ENCODE data around the gene GLG1. TPM values are rescaled to one million over a fixed set of nuclear protein-coding genes. Genes with fewer than 3 reads are reported as not detected.

Gene GLG1
- total and polyA plus RNA-seq, 8 donors: 116 to 147 (median 135) TPM

DNA sequence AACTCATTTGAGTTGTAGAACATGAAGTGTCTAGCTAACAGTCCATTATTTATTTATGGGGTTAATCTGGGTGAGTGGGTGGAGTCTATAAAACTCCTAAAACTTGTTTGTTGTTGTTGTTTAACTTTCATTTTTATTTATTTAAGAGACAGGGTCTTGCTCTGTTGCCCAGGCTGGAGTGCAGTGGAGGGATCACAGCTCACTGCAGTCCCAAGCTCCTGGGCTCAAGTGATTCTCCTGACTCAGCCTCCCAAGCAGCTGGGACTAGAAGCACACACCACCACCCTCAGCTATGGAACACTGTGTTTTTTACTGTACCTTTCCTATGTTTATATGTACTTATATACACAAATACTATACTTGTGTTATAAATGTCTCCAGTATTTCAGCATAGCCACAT is 107.8 kb downstream of the GLG1 start:
- no peaks in the 10 kb centered on the region for H3K27me3 ChIP-seq
- no peak for DNase-seq
- H3K4me1 ChIP-seq: no peaks in the 10 kb centered on the region
- H3K36me3 ChIP-seq: peaks cover 0 to 47% of the 10 kb centered on the region in 2 donors
- intact Hi-C loops (cut with DNase I): no loop called here
- TF ChIP-seq, protein P1, sequence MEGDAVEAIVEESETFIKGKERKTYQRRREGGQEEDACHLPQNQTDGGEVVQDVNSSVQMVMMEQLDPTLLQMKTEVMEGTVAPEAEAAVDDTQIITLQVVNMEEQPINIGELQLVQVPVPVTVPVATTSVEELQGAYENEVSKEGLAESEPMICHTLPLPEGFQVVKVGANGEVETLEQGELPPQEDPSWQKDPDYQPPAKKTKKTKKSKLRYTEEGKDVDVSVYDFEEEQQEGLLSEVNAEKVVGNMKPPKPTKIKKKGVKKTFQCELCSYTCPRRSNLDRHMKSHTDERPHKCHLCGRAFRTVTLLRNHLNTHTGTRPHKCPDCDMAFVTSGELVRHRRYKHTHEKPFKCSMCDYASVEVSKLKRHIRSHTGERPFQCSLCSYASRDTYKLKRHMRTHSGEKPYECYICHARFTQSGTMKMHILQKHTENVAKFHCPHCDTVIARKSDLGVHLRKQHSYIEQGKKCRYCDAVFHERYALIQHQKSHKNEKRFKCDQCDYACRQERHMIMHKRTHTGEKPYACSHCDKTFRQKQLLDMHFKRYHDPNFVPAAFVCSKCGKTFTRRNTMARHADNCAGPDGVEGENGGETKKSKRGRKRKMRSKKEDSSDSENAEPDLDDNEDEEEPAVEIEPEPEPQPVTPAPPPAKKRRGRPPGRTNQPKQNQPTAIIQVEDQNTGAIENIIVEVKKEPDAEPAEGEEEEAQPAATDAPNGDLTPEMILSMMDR (IDR thresholded peaks at IDR 0.05): no peak
- H3K4me3 ChIP-seq: no peak overlapping the region
- no peak overlapping the region for H3K27ac ChIP-seq
- ATAC-seq: no peak
- no peaks in the 10 kb centered on the region for H3K9me3 ChIP-seq

DNA sequence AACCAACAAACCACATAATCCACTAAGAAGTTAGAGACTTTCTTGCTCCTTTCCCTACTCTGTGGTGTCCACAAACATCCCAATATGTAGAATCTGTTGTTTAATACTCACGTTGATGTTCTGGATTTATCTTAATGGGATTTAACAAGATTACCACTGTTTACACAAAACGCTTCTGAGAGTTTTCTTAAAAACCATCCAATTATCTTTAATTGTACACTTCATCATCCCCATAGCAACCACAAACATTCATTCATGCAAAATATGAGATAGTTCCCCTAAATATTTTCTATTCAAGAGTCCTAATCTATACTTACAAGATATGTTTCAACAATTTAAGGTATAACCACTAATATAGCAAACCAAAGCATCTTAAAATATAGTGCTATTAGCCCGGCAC is 109.2 kb downstream of the GLG1 start:
- intact Hi-C loops (cut with DNase I): no loop called here
- Histone ChIP-seq H3K27ac (no peak overlapping the region), H3K27me3 (no peaks in the 10 kb centered on the region), H3K36me3 (peaks cover 0 to 48% of the 10 kb centered on the region in 2 donors), H3K4me3 (no peak overlapping the region), H3K9me3 (no peaks in the 10 kb centered on the region), H3K4me1 (no peaks in the 10 kb centered on the region)
- TF ChIP-seq, protein P1 (IDR thresholded peaks at IDR 0.05): no peak
- ATAC-seq (no peak), DNase-seq (no peak)

DNA sequence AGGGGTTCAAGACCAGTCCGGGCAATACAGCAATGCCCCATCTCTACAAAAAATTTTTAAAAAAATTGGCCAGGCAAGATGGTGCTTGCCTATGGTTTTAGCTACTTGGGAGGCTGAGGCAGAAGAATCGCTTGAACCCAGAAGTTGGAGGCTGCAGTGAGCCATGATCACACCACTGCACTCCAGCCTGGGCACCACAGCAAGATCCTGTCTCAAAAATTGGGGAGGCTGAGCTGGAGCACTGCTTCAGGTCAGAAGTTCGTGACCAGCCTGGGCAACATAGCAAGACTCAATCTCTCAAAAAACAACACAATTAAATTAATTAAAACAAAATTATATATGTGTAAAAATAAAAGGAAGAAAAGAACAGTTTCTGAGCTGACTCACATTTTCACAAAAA is 110.9 kb downstream of the GLG1 start:
- no peaks in the 10 kb centered on the region for H3K4me1 ChIP-seq
- H3K36me3 ChIP-seq: peaks cover 0 to 51% of the 10 kb centered on the region in 2 donors
- DNase-seq: no peak
- H3K9me3 ChIP-seq: no peaks in the 10 kb centered on the region
- H3K27ac ChIP-seq: no peak overlapping the region
- no peaks in the 10 kb centered on the region for H3K27me3 ChIP-seq
- no peak overlapping the region for H3K4me3 ChIP-seq
- ATAC-seq: no peak
- TF ChIP-seq, protein P1 (IDR thresholded peaks at IDR 0.05): no peak
- intact Hi-C loops (cut with DNase I): no loop called here

DNA sequence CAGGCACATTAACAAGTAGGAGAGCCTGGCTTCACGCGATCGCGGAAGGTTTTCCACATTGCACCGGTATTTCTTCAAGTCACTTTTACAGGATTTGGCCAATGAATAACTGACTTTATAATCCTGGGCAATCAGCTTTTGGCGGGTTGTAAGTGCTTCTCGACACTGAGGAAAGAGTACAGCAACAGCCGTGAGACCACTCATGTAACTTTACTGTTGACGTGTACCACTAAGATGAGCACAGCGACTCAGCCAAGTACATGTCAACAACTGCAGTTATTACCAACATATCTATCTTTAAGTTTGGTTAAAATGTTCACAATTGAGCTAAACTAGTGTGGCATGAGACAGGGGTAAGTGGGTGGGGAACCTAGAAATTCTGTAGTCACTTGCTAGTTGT is 113.9 kb downstream of the GLG1 start:
- intact Hi-C loops (cut with DNase I): no loop called here

DNA sequence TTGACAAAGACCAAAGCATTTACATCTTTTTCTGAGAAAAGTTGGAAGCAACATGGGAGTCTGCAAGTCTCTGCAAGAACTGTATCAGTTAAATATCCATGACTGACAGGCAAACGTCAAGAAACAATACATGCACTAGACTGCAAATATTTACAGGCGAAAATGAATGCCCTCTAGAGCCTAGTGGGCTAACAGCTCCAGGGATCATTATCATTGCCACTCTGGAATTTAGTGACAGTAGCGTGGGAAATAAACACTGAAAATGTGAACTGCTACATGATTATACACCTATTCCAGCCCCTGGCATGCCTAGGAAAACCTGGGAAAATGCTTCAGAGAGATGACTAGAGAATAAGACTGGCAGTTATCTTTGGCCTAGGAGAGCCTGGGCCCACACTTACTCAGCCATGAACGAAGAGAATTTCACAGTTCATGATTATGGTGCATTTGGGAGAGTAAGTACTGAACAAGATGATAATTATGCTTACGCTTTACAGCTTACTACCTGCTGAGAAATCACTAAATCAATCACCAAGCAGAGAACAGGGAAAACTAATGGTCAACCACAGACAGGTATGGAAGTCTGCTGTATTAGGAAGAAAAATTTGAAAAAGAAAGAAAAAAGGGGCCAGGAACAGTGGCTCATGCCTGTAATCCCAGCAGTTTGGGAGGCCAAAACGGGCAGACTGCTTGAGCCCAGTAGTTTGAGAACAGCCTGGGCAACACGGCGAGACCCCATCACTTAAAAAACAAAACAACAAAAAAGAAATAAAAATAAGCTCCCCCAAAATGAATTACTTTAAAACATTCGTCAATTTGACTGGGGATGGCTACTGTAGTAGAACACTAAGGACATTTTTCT is 119.0 kb downstream of the GLG1 start:
- Histone ChIP-seq H3K27ac (no peak overlapping the region), H3K27me3 (no peaks in the 10 kb centered on the region), H3K36me3 (peaks cover 0 to 82% of the 10 kb centered on the region in 2 donors), H3K9me3 (no peaks in the 10 kb centered on the region), H3K4me1 (no peaks in the 10 kb centered on the region), H3K4me3 (no peak overlapping the region)
- TF ChIP-seq, protein P1 (IDR thresholded peaks at IDR 0.05): no peak
- DNase-seq: no peak
- intact Hi-C loops (cut with DNase I): no loop called here
- no peak for ATAC-seq

More for the DNA sequence above, 113.9 kb downstream of the GLG1 start:
- no peak overlapping the region for H3K27ac ChIP-seq
- no peak overlapping the region for H3K4me3 ChIP-seq
- H3K36me3 ChIP-seq: peaks cover 0 to 80% of the 10 kb centered on the region in 2 donors
- H3K9me3 ChIP-seq: no peaks in the 10 kb centered on the region
- no peak for DNase-seq
- TF ChIP-seq, protein P1 (IDR thresholded peaks at IDR 0.05): no peak
- ATAC-seq: no peak
- H3K27me3 ChIP-seq: no peaks in the 10 kb centered on the region
- no peaks in the 10 kb centered on the region for H3K4me1 ChIP-seq
